ENCODE data around the gene NISCH.
A peak's percentile ranks its signal among the peaks of the same experiment; 100 is the strongest.

The NISCH gene

GRCh38 chr3:52527732-52528585 is 72.6 kb downstream of the NISCH start:
- no peak for DNase-seq

- DNase-seq: peak; percentile 1
Measured at GRCh38 chr3:52528586-52529375, 73.4 kb downstream of the NISCH start.

GRCh38 chr3:52529376-52530333 is 74.3 kb downstream of the NISCH start:
- peak; percentile 0 for DNase-seq

- DNase-seq: no peak
Measured at GRCh38 chr3:52530918-52531826, 75.8 kb downstream of the NISCH start.

GRCh38 chr3:52531860-52532516 is 76.6 kb downstream of the NISCH start:
- DNase-seq: no peak

GRCh38 chr3:52532517-52532837 is 77.1 kb downstream of the NISCH start:
- DNase-seq: no peak

GRCh38 chr3:52532838-52533622 is 77.6 kb downstream of the NISCH start:
- DNase-seq: peak; percentile 36

GRCh38 chr3:52533623-52534280 is 78.3 kb downstream of the NISCH start, which contains the start of gene NT5DC2:
Gene NT5DC2, minus strand, starts transcription at chr3:52533857. Its CDS starts 120 bp downstream, at chr3:52533737.
- peak; percentile 72 for DNase-seq

GRCh38 chr3:52534281-52535183 is 79.1 kb downstream of the NISCH start:
- no peak for DNase-seq

GRCh38 chr3:52535411-52536111 is 80.2 kb downstream of the NISCH start:
- DNase-seq: no peak

GRCh38 chr3:52536112-52536368 is 80.6 kb downstream of the NISCH start:
- DNase-seq: no peak

GRCh38 chr3:52536369-52537164 is 81.2 kb downstream of the NISCH start, which contains the start of gene UQCC5:
Gene UQCC5, plus strand, starts transcription at chr3:52536605. Its CDS starts 151 bp downstream, at chr3:52536756.
- peak; percentile 97 for DNase-seq

GRCh38 chr3:52537165-52537620 is 81.8 kb downstream of the NISCH start:
- no peak for DNase-seq

- DNase-seq: no peak
Measured at GRCh38 chr3:52537726-52538421, 82.5 kb downstream of the NISCH start.

- DNase-seq: no peak
Measured at GRCh38 chr3:52539010-52539653, 83.7 kb downstream of the NISCH start.

- no peak for DNase-seq
Measured at GRCh38 chr3:52541050-52541449, 85.6 kb downstream of the NISCH start.
